K562 (cell line): ENCODE results near the gene BAD. TPM values are rescaled to one million over a fixed set of nuclear protein-coding genes. Genes with fewer than 3 reads are reported as not detected.

ENCODE experiments used
- CAMTA2 ChIP-seq: fragments of 250-450 bp; sonication (Bioruptor Pico); conservative IDR thresholded peaks from 2 replicates; pipeline ENCODE4 v1.5.1; 2022
- CBFB ChIP-seq: sonication (generic); formaldehyde crosslinking; IDR thresholded peaks from 2 replicates; pipeline ENCODE4 v1.4.0; 2020; ENCODE audit warnings: mild to moderate bottlenecking, missing genetic modification reagents
- HDAC1 ChIP-seq, 2 experiments: fragments of 450-650 bp; IDR thresholded peaks; 2 replicates each; pipeline ENCODE4 v1.6.1; 2016 to 2017; ENCODE audit warnings: inconsistent platforms in 1 of 2, mild to moderate bottlenecking in 1 of 2, moderate library complexity in 1 of 2
- MYC ChIP-seq, 2 experiments: fragments of 250-450 bp in 1 of 2; sonication (Bioruptor Pico) in 1 of 2; IDR thresholded peaks; 2 replicates each; pipeline versions ENCODE4 v1.5.1 to v1.6.1; 2012 to 2021; ENCODE audit warnings: low read depth in 2 of 2, borderline replicate concordance in 1 of 2, improper control_type of control experiment in 1 of 2, low read length in 1 of 2, mild to moderate bottlenecking in 1 of 2, moderate library complexity in 1 of 2
- POLR2A ChIP-seq: fragments of 450-650 bp; conservative IDR thresholded peaks from 2 replicates; pipeline ENCODE4 v1.6.1; 2016
- RNF2 ChIP-seq: sonication (generic); IDR thresholded peaks from 2 replicates; pipeline ENCODE4 v1.6.1; 2016
- ZFPM2 ChIP-seq: fragments of 250-450 bp; sonication (Bioruptor Pico); IDR thresholded peaks from 2 replicates; pipeline ENCODE4 v1.5.1; 2022; ENCODE audit warnings: mild to moderate bottlenecking
- ZNF316 ChIP-seq: fragments of 450-650 bp; IDR thresholded peaks from 2 replicates; pipeline ENCODE4 v1.6.1; 2016
- polyA plus RNA-seq, 8 experiments: library from polyadenylated mRNA; depleted of rRNA in 4 of 8; stranded (reverse) in 5 of 8; unstranded in 3 of 8; fragments of >200 nt; fragmentation: Nextera tagmentation in 2 of 8; fragmentation: Illumina TruSeq in 1 of 8; extraction: Ambion mirVana in 2 of 8; extraction: Trizol in 1 of 8; gene quantifications; 2 replicates each; pipeline versions ENCODE4 v1.2.1 to v1.2.3, GENCODE V29; 2011 to 2014; ENCODE audit warnings: inconsistent platforms in 1 of 8, missing spikeins in 1 of 8
- total RNA-seq, 7 experiments: library from RNA; depleted of rRNA in 6 of 7; stranded (reverse); fragments of >200 nt in 6 of 7; fragmentation: Illumina TruSeq in 2 of 7; extraction: Trizol in 2 of 7; gene quantifications; 2 replicates each; pipeline versions ENCODE4 v1.2.1 to v1.2.3, GENCODE V29; 2011 to 2021; ENCODE audit warnings: low replicate concordance in 1 of 7
- TF ChIP-seq, protein P1 (sequence below), 2 experiments: fragments of 450-650 bp; formaldehyde crosslinking in 1 of 2; IDR thresholded peaks; 2 replicates each; pipeline versions ENCODE4 v1.4.0 to v1.6.1; 2014 to 2020; ENCODE audit warnings: mild to moderate bottlenecking in 2 of 2, borderline replicate concordance in 1 of 2, low read depth in 1 of 2
- TF ChIP-seq, protein P2 (sequence below): fragments of 250-450 bp; sonication (Bioruptor Pico); IDR thresholded peaks from 2 replicates; pipeline ENCODE4 v1.4.0; 2020

Gene BAD
- total and polyA plus RNA-seq, 9 of the 15 experiments (the other 6 are each of a cell fraction or from before 2014, with no cell fraction given) = 0.61 to 45.6 (median 11.8) TPM

DNA sequence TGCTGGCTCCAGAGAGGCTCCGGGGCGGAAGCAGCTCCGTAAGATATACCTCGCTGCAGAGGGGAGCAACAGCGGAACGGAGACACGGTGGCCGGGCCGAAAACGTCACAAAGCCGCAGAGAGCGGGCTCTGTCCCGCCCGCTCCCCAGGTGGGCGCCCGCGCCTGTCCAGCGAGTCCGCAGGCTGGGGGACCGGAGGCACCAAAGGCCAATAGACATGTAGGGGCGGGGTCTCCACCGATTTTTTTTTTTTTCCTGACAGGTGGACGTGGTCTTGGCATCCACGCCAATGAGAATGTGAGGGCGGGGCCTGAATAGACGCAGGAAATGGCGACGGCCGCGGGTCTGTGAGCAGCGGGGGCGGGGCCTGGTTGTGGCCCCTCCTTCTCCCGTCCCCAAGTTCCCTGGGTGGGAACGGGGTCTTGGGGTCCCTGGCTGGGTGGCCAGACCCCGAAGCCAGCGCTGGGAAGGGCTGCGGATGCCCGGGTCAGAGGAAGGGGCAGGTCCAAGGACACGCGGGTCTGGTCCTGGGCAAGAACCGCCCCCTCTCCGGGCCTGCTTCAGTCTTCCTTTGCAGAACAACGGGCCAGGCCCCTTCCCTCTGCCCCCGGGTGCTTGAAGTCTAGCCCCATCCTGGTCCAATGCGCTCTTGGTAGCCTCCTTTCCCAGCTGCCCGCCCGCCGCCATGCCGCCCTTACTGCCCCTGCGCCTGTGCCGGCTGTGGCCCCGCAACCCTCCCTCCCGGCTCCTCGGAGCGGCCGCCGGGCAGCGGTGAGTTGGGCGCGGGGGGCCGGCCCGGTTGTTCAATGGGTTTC lies 54.1 kb downstream of the BAD start, which contains the start of gene DNAJC4 (continued):
- TF ChIP-seq, protein P1, sequence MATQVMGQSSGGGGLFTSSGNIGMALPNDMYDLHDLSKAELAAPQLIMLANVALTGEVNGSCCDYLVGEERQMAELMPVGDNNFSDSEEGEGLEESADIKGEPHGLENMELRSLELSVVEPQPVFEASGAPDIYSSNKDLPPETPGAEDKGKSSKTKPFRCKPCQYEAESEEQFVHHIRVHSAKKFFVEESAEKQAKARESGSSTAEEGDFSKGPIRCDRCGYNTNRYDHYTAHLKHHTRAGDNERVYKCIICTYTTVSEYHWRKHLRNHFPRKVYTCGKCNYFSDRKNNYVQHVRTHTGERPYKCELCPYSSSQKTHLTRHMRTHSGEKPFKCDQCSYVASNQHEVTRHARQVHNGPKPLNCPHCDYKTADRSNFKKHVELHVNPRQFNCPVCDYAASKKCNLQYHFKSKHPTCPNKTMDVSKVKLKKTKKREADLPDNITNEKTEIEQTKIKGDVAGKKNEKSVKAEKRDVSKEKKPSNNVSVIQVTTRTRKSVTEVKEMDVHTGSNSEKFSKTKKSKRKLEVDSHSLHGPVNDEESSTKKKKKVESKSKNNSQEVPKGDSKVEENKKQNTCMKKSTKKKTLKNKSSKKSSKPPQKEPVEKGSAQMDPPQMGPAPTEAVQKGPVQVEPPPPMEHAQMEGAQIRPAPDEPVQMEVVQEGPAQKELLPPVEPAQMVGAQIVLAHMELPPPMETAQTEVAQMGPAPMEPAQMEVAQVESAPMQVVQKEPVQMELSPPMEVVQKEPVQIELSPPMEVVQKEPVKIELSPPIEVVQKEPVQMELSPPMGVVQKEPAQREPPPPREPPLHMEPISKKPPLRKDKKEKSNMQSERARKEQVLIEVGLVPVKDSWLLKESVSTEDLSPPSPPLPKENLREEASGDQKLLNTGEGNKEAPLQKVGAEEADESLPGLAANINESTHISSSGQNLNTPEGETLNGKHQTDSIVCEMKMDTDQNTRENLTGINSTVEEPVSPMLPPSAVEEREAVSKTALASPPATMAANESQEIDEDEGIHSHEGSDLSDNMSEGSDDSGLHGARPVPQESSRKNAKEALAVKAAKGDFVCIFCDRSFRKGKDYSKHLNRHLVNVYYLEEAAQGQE (IDR thresholded peaks at IDR 0.05; ENCODE audit: borderline replicate concordance) = no peak
- TF ChIP-seq, protein P1 (CRISPR knock-in tag; IDR thresholded peaks at IDR 0.05; ENCODE audit: low read depth) = peak; percentile 56; the same call in 1 of the 2 replicates
- TF ChIP-seq HDAC1 (IDR thresholded peaks at IDR 0.05) (peak in 1 of 2 experiments; percentile 48; a peak in 2 of 4 replicates), CAMTA2 (no peak), RNF2 (0 out of 2 replicates have a peak, but pooled peaks have one; percentile 14), CBFB (CRISPR knock-in tag) (no peak), ZNF316 (no peak), ZFPM2 (CRISPR knock-in tag) (no peak), MYC (IDR thresholded peaks at IDR 0.05; ENCODE audit: low read depth, low read length) (peak; percentile 62; the same call in 1 of the 2 replicates), MYC (CRISPR knock-in tag; IDR thresholded peaks at IDR 0.05; ENCODE audit: borderline replicate concordance, low read depth) (no peak), POLR2A (peak; percentile 77)
- TF ChIP-seq, protein P2, sequence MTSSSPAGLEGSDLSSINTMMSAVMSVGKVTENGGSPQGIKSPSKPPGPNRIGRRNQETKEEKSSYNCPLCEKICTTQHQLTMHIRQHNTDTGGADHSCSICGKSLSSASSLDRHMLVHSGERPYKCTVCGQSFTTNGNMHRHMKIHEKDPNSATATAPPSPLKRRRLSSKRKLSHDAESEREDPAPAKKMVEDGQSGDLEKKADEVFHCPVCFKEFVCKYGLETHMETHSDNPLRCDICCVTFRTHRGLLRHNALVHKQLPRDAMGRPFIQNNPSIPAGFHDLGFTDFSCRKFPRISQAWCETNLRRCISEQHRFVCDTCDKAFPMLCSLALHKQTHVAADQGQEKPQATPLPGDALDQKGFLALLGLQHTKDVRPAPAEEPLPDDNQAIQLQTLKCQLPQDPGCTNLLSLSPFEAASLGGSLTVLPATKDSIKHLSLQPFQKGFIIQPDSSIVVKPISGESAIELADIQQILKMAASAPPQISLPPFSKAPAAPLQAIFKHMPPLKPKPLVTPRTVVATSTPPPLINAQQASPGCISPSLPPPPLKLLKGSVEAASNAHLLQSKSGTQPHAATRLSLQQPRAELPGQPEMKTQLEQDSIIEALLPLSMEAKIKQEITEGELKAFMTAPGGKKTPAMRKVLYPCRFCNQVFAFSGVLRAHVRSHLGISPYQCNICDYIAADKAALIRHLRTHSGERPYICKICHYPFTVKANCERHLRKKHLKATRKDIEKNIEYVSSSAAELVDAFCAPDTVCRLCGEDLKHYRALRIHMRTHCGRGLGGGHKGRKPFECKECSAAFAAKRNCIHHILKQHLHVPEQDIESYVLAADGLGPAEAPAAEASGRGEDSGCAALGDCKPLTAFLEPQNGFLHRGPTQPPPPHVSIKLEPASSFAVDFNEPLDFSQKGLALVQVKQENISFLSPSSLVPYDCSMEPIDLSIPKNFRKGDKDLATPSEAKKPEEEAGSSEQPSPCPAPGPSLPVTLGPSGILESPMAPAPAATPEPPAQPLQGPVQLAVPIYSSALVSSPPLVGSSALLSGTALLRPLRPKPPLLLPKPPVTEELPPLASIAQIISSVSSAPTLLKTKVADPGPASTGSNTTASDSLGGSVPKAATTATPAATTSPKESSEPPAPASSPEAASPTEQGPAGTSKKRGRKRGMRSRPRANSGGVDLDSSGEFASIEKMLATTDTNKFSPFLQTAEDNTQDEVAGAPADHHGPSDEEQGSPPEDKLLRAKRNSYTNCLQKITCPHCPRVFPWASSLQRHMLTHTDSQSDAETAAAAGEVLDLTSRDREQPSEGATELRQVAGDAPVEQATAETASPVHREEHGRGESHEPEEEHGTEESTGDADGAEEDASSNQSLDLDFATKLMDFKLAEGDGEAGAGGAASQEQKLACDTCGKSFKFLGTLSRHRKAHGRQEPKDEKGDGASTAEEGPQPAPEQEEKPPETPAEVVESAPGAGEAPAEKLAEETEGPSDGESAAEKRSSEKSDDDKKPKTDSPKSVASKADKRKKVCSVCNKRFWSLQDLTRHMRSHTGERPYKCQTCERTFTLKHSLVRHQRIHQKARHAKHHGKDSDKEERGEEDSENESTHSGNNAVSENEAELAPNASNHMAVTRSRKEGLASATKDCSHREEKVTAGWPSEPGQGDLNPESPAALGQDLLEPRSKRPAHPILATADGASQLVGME (CRISPR knock-in tag) = 0 out of 2 replicates have a peak, but pooled peaks have one; percentile 56
